Activated CD4-positive, alpha-beta T cell treated with anti-CD3 and anti-CD28 coated beads, Interleukin-2, amount 50 U/mL, for 1 hour (primary cell): ENCODE data around the gene PPP1R8.
"Not testable (repeated sequence)": the region's sequence is repeated elsewhere in the genome, so short reads cannot be mapped to it uniquely, and the experiment has no call there.

ENCODE experiments used
- DNase-seq: peaks from one replicate; pipeline ENCODE4 v3.0.0-alpha.2; 2020

The PPP1R8 gene

GRCh38 chr1:27830621-27831440 is at the start of gene PPP1R8:
PPP1R8 (plus strand) TSS chr1:27830782; CDS start chr1:27830836, 54 bp downstream.
- peak; percentile 84 for DNase-seq

- DNase-seq: no peak
Measured at GRCh38 chr1:27782950-27783349, 47.6 kb upstream of the PPP1R8 start.

DNA sequence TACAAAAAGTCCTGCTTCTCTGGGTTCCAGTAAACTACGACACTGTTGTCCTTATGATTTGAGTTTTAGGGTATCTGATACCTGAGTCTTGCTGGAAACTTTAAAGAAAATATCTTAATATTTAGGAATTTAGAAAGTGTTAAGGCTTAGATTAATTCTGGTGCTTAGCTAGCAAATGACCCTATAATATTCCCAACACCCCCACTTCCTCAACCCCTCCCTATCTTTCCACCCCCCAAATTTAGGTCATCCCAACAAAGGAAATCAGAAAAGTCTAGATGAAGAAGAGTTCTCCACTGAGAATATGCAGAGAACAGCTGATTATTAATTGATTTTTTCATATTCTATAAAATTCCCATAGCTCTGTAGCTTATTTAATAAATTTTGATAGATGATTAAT is 45.9 kb upstream of the PPP1R8 start:
- DNase-seq: no peak

GRCh38 chr1:27785781-27786455 is 44.7 kb upstream of the PPP1R8 start:
- no peak for DNase-seq

- DNase-seq: no peak
Measured at GRCh38 chr1:27787895-27788294, 42.7 kb upstream of the PPP1R8 start.

DNA sequence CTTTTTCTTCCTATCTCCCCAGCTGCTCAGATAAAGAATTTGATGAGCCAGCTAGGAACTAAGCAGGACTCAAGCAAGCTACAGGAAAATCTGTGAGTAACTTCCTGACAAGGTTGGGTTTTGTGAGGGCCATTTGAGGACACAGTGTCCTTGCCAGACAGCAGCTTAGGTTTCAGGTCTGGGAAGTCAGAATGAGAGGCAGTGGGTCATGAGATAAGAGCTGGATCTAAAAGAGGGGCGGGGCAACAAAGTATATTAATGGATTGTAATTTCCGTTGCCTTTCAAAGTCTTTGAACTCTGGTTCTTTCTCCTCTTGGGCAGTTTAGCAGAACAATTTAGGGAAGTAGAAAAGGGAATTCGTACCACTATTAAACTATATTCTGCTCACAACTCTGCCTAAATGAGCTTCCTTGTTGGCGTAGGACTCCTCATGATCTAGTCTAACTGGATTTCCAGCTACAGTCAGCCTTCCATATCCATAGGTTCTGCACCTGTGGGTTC is 41.0 kb upstream of the PPP1R8 start:
- DNase-seq: no peak

- not testable (repeated sequence) for DNase-seq
Measured at GRCh38 chr1:27790270-27790669, 40.3 kb upstream of the PPP1R8 start.

- DNase-seq: no peak
Measured at GRCh38 chr1:27795601-27796000, 35.0 kb upstream of the PPP1R8 start.

- no peak for DNase-seq
Measured at GRCh38 chr1:27804791-27805190, 25.8 kb upstream of the PPP1R8 start.

GRCh38 chr1:27806758-27807157 is 23.8 kb upstream of the PPP1R8 start:
- no peak for DNase-seq

DNA sequence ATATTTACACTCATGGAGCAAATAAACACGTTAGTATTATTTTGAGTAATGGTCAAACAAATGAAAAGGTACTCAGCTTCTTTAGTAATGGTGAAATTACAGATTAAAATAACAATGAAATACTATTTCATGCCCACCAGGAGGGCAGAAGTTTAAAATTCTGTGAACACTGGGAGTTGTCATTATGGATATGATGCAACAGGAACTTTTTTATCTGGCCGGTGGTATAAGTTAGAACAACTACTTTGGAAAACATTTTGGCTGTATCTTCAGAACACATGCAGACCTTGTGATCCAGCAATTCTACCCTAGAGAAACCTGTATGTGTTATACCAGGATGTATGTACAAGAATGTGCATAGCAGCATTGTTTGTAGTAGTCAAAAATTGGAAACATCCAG is 23.2 kb upstream of the PPP1R8 start:
- DNase-seq: no peak

- DNase-seq: not testable (repeated sequence)
Measured at GRCh38 chr1:27808131-27808530, 22.5 kb upstream of the PPP1R8 start.

DNA sequence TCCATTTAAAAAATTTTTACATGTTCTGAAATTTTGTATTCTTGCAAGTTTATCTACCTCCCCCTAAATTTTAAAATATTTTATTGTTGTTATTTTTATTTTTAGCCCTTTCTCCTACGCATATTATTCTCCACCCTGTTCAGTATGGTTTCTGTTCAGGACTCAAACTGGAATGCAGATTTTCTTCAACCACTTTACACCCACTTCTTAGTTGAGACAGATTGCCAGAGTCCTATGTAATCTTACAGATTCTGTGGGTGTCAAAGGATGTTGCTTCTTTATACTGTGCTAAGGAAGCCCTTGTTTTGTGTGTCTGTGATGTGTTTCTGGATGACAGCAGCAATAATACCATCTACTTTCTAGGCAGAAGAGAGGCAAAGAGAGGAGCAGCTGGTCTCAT is 20.7 kb upstream of the PPP1R8 start:
- DNase-seq: no peak

DNA sequence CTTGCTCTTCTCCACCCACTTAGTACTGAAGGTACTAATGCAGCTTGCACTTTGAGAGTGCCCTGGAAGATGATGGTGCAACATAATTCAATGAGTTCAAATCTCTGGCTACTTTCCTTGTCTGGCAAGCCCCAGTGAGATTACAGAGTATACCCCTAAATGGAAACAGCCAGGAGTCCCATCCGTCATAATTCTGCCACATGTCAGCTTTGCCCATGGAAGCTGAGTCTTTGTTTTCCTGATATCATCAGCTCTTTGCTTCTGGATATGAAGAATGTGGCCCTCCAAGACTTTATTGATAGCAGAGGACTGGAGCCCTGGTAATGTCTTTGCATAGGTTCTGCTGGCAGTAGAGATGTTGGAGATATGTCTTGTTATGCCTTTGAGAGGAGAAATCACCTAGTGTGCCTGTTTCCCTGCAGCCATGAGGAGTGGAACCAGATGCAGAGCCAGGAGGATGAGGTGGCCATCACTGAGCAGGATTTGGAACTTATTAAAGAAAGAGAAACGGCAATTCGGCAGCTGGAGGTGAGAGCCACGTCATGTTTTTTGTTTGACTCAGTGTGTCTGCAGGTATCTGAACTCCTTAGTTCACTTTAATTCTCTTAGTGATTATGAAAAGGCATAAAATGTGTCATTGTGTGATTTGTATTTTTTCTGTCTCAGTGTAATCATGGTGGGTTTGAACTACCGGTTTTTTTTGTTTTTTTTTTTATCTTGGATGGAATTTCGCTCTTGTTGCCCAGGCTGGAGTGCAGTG is 18.7 kb upstream of the PPP1R8 start:
- DNase-seq: no peak

- DNase-seq: no peak
Measured at GRCh38 chr1:27816921-27817630, 13.5 kb upstream of the PPP1R8 start.

GRCh38 chr1:27821761-27822315 is 8.7 kb upstream of the PPP1R8 start:
- DNase-seq: no peak

DNA sequence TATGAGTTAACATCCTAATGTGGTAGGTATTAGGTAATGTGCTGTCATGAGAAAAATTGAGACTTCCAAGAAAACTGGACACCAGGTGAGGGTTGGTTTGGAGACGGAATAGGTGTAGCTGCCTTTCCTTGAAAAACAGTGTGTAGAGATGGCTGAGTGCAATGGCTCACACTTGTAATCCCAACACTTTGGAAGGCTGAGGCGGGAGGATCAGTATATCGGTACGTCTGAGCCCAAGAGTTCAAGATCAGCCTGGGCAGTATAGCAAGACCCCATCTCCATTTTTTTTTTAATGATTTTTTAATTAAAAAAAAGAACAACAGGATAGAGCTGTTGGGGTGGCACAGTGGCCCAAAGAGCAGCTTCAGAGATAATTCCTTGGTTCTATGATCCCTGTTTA is 6.8 kb upstream of the PPP1R8 start:
- DNase-seq: no peak

- DNase-seq: no peak
Measured at GRCh38 chr1:27824411-27824810, 6.2 kb upstream of the PPP1R8 start.

GRCh38 chr1:27829339-27829960 is 1.1 kb upstream of the PPP1R8 start:
- DNase-seq: not testable (repeated sequence)

- DNase-seq: no peak
Measured at GRCh38 chr1:27831568-27832410, 1.2 kb downstream of the PPP1R8 start.

DNA sequence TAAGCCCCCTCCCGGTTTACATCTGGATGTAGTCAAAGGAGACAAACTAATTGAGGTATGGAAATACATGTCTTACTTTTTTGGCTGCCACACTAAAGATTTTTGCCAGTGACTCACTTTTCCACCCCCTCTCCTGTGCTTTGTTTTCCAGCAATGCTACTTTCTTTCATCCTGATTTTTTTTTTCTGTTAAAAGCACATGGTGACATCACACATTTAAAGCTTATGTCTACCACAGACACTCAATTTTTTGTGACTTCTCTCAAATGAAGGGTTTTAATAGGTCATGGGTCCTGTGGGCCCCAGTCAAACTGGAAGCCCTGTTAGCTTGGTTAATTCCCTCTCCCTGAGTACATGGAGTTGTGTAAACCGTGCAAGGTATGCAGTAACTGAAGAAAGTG is 2.2 kb downstream of the PPP1R8 start:
- DNase-seq: no peak
